Activated CD4-positive, alpha-beta T cell treated with anti-CD3 and anti-CD28 coated beads, Interleukin-2, amount 50 U/mL, for 1 hour (primary cell): ENCODE measurements around the gene GALNT16.
A peak's percentile ranks its signal among the peaks of the same experiment; 100 is the strongest.
"Not testable (repeated sequence)": the region's sequence is repeated elsewhere in the genome, so short reads cannot be mapped to it uniquely, and the experiment has no call there.

Source experiments
- DNase-seq: peaks from one replicate; pipeline ENCODE4 v3.0.0-alpha.2; 2020

GALNT16 gene

DNA sequence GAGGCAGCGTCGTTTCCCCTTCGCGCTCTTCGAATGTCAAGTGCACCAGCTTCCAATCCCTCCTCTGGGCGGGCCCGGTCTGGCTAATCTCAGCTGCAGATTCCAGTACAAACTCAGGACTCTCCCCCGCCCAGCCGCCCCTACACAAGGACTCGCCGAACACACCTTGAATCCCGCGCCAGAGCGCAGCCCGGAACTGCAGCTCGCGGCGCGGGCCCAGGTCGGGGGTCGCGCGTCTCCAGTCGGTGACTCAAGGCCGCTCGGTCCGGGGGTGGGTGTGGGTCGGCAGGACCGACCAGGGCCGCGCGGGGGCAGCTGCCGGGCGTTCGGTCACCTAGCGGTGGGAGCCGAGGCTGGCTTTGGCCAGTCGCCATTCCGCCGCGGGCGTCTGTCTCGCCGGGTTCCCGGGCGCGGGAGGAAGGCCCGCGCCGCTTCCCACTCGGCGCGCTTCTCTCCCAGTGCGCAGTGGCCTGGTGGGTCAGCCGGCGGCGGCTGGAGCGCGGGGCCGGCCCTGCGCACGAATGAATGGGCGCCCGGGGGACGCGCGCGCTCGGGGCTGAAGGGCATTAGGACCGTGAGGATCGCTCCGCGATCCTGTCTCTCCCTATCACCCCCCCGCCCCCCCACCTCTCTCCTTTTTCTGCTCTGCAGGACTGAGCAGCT lies at the start of gene GALNT16:
TSS of gene GALNT16 (plus strand) at position 632 of the 663 bp plus-strand sequence. CDS start 133 bp downstream, outside the sequence.
- no peak for DNase-seq

DNA sequence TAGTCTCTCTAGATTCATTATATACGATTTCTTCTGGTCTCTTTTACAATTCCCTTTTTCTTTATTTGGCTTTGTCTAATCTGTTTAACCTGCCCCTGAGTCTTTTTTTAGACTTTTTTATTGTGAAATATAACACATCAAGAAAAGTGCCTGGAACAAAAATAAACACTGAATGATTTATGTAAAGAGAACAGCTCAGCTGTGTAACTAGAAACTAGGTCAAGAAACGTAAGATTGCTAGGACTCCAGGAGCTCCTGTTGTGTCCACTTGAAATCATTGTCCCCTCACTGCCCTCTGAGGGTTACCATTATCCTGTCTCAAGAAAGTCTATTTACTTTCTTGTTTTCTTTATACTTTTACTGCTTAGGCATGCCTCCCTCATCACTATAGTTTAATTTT lies 45.6 kb upstream of the GALNT16 start:
- no peak for DNase-seq

DNA sequence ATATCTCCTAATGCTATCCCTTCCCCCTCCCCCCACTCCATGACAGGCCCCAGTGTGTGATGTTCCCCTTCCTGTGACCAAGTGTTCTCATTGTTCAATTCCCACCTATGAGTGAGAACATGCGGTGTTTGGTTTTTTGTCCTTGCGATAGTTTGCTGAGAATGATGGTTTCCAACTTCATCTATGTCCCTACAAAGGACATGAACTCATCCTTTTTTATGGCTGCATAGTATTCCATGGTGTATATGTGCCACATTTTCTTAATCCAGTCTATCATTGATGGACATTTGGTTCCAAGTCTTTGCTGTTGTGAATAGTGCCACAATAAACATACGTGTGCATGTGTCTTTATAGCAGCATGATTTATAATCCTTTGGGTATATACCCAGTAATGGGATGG lies 42.3 kb upstream of the GALNT16 start:
- not testable (repeated sequence) for DNase-seq

- DNase-seq = no peak
These were observed 35.0 kb upstream of the GALNT16 start for GRCh38 chr14:69224946-69225345.

GRCh38 chr14:69226178-69226577 lies 33.8 kb upstream of the GALNT16 start:
- no peak for DNase-seq

- no peak for DNase-seq
These were observed 33.2 kb upstream of the GALNT16 start for GRCh38 chr14:69226736-69227135.

- no peak for DNase-seq
These were observed 28.5 kb upstream of the GALNT16 start for GRCh38 chr14:69231486-69231885.

- DNase-seq = no peak
These were observed 27.6 kb upstream of the GALNT16 start for GRCh38 chr14:69232388-69232787.

DNA sequence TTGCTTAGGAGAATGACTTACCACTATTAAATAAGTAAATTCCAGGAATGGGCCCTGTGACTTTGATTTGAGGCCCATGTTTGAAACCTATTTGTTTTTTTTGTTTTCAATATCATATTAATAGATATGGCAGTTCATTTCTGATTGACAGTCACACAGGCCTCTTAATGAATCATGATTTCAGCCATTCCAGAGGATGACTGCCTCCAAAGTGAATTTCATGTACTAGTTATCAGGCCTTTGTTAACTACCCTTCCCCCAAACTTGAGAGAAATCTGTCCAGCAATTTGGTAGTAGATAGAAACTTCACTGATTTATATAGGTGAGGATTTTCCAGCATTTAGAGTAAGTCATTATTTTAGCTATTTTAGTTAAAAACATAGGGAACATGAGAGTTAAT lies 25.9 kb upstream of the GALNT16 start:
- DNase-seq = no peak

GRCh38 chr14:69235708-69236107 lies 24.2 kb upstream of the GALNT16 start:
- no peak for DNase-seq

DNA sequence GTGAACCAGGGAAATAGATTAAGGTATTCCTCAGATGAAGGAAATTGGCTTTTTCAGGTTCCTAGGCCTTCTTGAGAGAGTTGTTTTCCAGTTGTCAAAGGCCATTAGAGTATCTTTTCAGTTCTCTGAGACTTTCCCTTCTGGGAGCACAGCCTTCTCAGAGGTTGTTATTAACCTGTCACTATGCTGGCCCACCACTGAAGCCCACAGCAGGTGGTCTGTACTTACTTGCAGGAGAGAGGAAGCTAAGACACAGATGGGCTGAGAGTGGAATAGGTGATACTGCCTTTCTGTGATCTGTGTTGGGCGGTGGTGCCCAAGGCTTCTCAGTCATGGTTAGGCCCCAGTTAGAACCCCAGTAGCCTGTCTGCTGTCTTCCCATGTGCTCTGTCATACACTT lies 22.8 kb upstream of the GALNT16 start:
- no peak for DNase-seq

DNA sequence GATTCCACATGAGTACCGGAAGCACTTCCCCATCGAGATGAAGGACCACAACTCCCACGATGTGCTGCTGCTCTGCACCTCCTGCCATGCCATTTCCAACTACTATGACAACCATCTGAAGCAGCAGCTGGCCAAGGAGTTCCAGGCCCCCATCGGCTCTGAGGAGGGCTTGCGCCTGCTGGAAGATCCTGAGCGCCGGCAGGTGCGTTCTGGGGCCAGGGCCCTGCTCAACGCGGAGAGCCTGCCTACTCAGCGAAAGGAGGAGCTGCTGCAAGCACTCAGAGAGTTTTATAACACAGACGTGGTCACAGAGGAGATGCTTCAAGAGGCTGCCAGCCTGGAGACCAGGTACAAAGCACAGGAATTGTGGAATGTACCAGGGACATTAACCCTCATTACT lies 22.4 kb upstream of the GALNT16 start:
- DNase-seq = no peak

- no peak for DNase-seq
These were observed 21.1 kb upstream of the GALNT16 start for GRCh38 chr14:69238883-69239282.

DNA sequence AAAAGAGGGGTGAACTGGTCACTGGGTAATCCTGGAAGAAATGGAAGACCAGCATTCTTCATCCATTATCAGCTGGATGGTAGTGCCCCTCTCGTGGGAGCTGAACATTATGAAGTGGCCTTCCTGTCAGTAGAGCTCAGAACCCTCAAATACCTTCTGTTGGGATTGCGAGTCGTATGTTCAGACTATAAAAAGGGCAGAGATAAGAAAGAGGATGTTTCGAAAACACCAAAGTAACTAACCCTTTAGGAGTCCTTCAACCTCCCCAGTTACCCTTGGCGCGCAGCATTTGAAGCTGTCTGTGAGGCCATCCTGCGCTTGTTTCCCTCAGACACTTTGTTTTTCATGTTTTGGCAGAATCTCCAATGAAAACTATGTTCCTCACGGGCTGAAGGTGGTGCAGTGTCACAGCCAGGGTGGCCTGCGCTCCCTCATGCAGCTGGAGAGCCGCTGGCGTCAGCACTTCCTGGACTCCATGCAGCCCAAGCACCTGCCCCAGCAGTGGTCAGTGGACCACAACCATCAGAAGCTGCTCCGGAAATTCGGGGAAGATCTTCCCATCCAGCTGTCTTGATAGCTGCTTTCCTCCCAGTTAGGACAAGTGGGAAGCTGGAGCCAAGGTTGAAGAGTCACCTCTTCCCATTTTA lies 19.3 kb upstream of the GALNT16 start:
- DNase-seq = no peak

DNA sequence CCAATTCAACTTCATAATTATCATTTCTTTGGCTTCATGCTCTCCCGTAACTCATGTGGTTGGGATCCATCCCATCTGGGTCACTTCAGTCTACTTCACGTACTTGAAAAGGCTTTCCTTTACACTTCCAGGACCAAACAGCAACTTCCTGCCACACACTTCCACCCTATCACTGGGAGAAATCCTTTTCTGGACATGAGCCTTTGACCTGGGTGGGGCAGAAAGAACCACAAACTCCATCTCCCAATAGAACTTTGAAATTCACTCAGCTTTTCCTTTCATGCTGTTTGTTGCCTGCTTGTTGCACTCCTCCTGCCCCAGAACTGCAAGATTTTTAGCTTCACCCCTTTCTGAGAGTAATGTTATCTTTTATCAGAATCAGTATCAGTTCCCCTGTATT lies 18.4 kb upstream of the GALNT16 start:
- no peak for DNase-seq

DNA sequence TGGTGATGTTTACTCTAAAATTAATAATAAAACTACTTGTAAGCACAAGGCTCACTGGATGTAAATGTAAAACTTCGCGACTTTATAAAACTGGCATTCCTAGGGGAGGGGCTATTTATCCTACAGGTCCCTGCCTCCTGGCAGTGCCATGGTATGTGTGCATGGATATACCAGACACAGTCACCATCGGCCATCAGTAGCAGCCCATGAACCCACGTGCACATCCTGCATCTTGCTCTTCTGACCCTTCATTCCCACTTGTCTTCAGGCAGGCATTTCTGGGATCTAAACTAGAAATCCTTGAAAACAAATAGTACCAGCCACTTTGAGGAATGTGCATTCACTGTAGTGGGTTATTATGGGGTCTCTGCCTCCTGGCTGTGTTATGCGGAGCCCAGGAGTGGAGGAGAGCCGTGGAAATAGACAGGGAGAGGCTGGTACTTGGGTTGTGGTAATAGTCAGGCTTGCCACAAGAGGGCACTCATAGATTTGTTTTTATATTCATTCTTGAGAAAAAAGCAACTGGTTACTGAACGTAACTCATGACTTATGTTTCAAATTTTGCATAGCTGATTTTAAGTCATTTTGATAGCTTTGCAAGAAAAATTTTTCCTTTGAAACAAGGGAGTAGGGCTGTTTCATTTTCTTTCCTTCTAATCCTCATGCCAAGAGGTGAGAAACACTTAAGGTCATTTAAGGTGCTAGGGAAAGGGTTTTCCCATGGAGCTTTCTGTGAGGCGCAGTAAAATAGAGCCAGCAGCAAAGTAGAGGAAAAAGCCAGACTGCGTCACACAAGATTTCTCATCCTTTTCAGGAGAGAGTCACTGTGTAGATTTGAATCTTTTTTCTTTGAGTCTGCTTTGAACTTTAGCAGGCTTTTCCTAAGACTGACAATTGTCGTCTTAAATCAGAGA lies 17.4 kb upstream of the GALNT16 start:
- DNase-seq = peak; percentile 52

GRCh38 chr14:69244946-69245345 lies 15.0 kb upstream of the GALNT16 start:
- DNase-seq = no peak

DNA sequence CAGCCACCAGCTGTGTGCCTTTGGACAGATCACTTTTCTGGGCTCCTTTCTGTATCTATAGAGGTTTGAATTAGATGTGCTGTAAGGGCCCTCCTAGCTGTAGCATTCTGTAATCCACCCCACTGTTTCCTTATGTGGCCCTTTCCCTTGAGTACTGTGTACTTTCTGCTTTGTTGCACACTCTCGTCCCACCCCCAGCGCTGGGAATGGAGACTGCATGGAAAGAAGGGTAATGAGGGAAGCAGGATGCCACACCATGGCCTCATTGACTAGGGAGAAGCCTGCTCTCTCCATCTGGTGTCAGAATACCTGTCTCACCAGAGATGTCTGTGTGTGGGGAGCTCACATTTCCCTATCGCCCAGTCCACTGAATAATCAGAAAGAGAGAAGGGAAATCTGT lies 13.6 kb upstream of the GALNT16 start:
- no peak for DNase-seq

DNA sequence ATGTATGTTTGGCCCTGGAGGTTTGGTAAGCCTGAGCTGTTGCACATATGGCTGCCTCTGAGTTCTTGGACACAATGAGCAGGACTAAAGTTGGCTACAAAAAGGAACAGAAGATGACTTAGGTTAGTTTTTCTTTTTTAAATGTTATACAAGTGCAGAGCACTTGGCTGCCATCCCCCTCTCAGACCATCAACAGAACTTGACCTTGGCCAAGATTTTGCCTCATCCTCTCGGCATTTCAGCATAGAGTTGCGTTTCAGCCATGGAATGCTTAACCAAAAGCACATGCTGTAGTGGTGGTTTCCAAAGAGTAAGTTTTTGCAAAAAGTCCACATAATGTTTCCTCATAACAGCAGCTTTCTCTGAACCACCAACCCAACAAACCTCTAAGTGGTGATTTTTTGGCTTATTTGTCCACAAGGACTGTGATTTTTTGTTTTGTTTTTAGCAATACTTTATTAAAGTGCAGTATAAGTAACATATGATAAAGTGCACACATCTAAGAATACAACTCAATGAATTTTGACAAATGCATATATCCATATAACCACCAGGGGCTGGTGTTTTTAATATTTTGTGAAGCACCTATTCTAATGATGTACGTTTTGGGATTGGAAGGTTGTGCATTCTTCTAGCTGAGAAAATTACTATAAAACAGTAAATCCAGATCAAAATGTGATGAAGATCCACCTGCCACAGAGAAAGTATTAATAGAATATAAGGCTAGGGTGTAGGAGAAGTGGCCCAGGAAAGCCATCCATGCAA lies 12.1 kb upstream of the GALNT16 start:
- DNase-seq = no peak

DNA sequence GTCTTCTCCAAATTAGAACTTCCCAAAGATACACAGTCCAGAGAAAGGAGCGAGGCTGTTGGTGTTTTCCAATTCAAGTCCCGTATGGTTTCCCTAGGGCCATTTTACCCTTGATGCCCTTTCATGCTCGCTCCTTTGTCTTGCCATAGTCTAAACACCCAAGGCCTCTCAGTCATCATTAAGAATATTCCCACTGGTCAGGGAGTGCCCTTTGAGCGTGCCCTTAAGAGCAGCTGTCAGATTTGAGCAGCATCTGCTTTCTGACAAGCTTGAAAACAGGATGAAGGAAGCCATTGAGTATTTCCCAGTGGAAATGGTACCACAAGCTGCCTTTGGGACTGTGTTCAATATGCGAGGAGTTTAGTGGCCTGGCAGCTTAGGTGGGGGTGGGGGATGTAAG lies 10.4 kb upstream of the GALNT16 start:
- DNase-seq = no peak

DNA sequence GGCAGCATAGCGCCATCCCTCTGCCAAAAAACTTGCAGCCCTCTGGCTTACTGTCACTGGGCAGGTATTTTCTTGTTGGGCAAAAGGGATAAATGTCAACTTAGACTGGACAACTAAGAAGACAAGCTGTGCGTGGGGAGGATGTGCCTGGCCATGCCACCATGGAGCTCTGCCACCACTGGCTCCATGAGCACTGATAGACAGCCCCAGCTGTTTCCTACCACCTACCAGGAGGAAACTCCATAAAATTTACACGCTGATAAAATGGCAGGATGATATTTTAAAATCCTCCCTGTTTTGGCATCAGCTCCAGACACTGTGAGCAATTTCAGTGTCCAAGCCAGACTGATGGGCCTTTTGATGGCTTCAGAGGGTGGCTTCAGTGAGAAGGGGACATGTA lies 7.1 kb upstream of the GALNT16 start:
- no peak for DNase-seq

GRCh38 chr14:69259168-69259526 lies 811 bp upstream of the GALNT16 start:
- DNase-seq = no peak

- no peak for DNase-seq
These were observed 367 bp downstream of the GALNT16 start for GRCh38 chr14:69260190-69260860.
